HG03064 (cell line): ENCODE data around the gene CCDC73.
"Not testable (repeated sequence)": the region's sequence is repeated elsewhere in the genome, so short reads cannot be mapped to it uniquely, and the experiment has no call there.

Experiments used
- ATAC-seq: cut with Tn5 transposase; IDR thresholded peaks from one replicate; pipeline ENCODE4 v1.9.1; 2021; ENCODE audit warnings: low read depth; ENCODE audit not compliant: unreplicated experiment

Gene CCDC73

DNA sequence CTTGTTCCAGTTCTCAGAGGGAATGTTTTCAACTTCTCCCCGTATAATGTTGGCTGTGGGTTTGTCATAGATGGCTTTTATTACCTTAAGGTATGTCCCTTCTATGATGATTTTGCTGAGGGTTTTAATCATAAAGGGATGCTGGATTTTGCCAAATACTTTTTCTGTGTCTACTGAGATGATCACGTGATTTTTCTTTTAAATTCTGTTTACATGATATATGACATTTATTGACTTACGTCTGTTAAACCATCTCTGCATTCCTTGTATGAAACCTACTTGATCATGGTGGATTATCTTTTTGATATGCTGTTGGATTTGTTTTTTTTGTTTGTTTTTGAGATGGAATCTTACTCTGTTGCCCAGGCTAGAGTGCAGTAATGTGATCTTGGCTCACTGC is 85.5 kb downstream of the CCDC73 start:
- not testable (repeated sequence) for ATAC-seq

DNA sequence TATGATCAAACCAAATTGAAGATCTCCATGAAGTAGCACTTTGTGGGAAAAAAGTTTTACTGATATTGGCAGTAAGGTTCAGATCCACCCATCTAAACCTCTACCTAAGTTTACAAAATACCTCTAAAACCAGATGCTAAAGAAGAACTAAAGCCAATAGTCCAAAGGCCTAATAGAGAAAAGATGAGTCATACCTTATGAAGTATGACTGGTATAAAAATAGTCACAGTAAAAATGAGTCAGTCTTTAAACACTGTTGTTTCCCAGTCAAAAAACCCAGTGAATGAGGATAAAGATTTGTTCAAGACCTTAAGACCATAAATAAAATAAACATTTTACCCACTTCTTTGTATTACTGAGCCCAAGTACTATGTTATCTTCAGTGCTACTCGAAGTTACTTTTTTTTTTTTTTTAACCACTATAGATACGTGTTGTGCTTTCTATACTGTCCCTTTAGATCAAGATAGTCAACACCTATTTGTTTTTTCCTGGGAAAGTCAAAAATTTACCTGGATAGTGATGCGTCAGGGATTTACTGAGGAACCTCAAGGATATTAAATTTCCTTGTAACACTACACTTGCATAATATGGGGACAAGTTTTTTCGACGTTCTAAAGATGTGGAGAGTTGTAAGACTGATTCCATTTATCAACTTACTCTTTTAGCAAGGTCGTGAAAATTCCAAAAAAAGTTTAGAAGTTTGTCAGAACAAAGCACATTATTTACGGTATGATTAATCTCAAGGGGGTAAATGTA is 87.3 kb downstream of the CCDC73 start:
- peak; percentile 91 for ATAC-seq

DNA sequence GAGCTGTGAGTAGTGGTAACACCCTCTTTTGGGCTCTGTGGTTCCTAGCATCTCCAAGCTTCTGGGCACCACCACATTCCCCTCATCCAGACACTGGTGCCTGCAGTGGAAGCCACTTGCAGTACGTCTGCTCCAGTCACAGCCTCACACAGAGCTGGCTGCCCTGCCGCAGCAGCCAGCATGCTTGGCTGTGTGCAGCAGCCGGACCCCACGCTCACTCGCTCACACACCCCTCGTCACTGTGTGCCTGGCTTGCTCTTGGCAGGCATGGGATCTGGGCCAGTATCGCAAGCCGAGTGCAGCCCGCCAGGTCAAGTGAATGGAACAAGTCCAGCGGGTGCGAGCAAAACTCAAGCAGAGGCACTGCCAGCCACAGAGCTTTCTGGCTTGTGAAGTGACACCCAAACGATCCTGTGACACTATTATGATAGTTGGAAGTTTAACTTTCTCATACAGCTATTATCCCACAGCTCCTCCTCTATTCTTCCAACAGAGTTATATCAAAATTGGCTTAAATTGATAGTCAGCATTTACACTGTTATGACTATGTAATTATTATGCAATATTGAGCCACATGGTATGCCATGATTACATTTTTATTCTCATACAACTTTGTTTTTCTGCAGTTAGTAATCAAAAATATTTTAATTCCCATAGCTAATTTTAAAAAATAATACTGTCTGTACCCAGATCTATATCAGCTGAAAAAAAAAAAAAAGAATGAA is 89.0 kb downstream of the CCDC73 start:
- no peak for ATAC-seq

DNA sequence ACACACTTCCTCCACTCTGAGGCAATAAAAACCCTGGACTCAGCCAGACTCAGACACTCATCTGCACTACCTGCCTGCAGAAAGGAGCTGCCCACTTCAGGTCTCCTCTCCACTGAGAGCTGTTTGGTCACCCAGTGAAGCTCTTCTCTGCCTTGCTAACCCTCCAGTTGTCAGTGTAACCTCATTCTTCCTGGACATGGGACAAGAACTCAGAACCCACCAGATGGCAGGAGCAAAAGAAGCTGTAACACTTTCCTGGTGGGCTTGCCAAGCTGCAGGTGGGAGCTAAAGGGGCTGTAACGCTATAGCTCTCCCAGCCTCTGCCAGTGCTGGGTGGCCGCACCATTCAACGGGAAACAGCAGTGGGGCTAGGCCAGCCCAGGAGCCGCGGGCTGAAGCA is 89.7 kb downstream of the CCDC73 start:
- ATAC-seq, result no peak

DNA sequence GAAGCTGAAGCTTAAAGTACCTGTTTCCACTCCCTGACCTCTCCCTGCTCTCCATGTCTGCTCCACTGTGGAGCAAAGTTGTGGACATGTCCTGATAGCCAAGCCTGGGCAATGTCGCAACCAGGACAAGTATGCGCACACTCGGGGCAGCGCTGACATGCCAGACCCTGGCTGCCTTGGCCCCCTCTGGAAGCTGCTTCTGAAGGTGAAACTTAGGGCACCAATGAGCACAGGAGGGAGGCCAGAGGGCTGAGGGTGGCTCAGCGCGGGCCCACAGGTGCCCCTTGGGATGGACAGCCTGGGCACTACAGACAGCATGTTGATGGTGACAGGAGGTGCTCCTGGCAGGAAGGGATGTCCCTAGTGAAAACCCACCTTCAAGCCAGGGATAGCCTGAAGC is 90.2 kb downstream of the CCDC73 start:
- no peak for ATAC-seq

- ATAC-seq, result no peak
Measured at GRCh38 chr11:32701616-32702015, 92.8 kb downstream of the CCDC73 start.

DNA sequence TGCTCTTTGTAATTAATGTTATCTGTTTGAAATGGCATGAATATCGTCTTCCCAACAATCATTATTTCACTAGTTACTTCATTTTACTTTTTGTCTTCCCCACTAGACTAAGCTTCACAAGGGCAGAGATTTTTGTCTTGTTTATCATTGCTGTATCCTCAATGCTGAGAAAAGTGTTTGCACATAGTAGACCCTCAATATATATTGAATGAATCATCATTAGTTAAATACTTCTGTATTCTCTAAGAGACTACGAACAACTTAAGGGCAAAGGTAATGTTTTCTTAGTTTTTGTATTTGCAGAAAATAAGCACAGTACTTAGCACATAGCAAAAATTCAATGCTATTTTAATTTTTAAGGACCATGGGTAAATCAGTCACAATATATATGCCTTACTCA is 95.9 kb downstream of the CCDC73 start:
- no peak for ATAC-seq

DNA sequence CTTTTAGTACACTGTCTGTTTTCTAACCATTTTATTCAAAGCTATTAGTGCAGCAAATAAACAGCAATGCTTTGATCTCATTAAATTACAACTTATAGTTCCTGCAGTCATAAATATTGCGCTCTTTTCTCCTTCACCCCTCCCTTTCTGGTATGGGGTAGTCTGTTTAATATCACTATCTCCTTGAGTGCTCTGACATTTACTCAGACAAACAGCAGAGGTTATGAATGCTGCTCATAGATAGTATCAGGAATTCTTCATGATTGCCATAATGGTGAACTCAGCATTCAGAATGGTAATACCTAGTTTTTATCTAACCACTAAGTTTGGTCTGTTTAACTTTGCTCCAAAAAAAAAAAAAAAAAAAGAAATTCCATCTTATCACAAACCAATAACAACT is 123.4 kb downstream of the CCDC73 start:
- no peak for ATAC-seq

- no peak for ATAC-seq
Measured at GRCh38 chr11:32659672-32660071, 134.8 kb downstream of the CCDC73 start.

DNA sequence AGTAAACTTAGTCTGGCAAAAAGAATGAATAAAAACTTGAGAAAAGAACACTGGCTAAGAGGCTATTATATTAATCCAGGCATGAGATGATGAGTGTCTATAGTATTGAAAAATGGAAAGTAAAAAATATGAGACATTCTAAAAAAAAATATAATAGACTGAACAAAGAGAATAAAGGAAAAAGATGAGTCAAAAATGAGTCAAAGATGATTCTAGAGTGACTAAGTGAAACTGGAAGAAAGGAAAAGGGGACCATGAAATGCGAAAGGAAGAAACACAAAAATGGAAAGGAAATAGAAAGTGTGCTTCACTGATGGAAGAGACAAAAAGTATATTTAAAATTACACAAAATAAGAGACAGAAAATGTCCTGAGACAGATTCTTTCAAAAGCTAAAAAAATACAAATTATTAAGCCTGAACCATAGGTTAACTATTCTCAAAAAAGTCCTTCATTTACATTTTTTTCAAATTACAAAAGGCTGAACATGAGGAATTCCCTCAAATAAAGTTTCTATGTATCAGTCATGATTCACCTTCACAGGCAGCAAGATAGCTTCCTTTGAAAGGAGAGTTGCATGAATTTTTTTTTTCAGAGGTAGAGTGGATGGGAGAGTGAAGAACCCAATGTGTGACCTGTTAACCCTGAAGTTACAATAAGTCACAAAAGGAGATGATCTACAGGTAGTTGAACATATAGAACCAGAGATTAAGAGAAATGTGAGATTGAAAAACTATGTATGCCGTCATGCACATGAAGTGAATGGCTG is 135.6 kb downstream of the CCDC73 start:
- no peak for ATAC-seq

- no peak for ATAC-seq
Measured at GRCh38 chr11:32643526-32643925, 150.9 kb downstream of the CCDC73 start.

DNA sequence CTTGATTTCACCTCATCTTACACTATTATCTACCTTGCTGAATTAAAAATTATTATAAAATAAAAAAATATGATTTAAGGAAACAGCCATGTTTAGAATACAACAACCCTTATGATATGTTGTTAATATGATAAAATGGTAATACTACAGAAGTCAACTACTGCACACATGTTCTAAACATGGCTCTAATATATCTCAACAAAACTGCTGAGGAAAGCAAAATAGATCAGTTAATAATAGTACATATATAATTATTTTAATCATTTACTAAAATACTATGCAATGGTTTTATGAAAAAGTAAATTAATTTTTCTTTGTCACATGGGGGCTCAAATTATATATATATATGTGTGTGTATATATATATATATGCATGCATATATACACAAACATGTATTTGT is 153.1 kb downstream of the CCDC73 start:
- no peak for ATAC-seq

GRCh38 chr11:32635819-32636218 is 158.6 kb downstream of the CCDC73 start:
- no peak for ATAC-seq

DNA sequence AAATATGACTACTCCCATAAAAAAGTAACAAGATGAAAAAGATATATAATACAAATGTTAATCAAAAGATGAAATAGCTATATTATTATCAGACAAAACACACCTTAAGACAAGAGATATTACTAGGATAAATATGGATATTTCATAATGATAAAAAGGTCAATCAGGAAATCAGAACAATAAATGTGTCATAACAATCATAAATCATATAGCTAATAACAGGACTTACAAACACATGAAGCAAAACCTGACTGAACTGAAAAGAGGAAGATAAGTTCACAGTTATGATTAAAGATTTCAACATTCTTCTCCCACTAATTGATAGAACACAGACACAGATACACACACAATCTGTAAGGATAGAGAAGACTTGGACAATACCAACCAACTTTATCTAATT is 163.6 kb downstream of the CCDC73 start:
- ATAC-seq, result no peak

DNA sequence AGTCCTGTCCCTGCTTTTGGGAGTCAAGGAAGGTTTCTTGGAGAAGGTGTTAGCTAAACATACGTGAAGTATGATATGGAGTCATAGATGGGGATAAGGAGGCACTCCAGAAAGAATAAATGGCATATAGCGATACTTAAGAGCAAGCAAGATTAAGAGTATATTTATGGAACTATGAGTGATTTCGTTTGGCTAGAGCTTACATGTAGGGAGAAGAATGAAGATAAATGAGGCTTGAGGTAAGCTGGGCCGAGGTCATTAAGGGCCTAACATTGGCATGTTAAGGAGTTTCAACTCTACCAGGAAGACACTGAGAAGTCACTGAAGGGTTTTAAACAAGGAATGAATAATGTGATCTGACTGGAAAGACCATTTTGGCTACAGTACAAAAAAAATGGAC is 177.6 kb downstream of the CCDC73 start:
- ATAC-seq, result no peak

DNA sequence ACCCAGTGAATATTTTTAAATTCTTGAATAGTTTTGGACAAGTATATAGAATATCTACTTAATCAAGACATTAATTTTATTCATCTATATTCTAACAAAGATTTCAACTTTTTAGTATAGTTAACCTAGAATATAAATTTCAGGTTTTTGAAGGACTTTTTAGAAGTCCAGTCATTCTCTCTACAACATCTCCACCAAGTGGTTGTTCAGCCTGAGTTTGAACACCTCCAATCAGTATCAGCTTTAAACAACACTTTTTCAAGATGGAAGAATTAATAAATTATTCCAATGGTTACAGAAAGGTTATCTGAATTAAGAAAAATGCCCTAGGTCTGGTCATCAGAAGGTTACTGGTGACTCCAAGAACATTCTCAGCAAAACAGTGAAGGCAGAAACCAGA is 179.0 kb downstream of the CCDC73 start:
- ATAC-seq, result no peak

DNA sequence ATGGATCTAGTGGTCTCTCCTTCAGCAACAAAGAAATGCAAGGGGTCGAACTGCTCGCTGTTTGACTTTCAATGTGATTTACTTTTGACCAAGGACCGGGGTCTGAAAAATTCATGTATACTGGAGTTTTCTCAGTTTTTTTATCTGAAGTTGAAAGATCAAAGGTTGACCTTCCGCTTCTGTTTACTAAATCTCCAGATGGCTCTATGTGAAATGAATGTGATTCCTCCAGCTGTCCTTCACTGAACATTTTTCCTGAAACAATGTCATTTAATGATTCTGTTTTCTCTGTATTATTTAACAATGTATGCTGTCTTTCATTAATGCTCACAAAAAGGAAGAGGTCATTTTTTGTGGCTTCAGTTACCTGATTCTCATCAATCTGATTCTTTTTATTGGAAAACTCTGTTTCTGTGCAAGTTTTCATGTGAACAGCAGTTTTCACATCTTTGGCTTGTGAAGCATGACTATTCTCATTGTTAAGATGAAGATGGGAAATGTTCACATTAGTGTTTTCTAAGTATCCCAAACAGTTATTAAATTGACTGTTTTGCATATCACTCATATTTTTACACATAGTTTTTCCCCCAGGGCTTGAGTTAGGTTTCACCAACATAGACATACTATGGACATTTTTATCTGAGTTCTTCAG is 180.8 kb downstream of the CCDC73 start:
- no peak for ATAC-seq

GRCh38 chr11:32610797-32611352 is 183.6 kb downstream of the CCDC73 start:
- ATAC-seq, result no peak

- not testable (repeated sequence) for ATAC-seq
Measured at GRCh38 chr11:32608826-32609225, 185.6 kb downstream of the CCDC73 start.

GRCh38 chr11:32606220-32606619 is 188.2 kb downstream of the CCDC73 start:
- no peak for ATAC-seq
